Keratinocyte (primary cell): ENCODE measurements around the gene LRRC39. TPM values are rescaled to one million over a fixed set of nuclear protein-coding genes. Genes with fewer than 3 reads are reported as not detected.
"Not testable (repeated sequence)": the region's sequence is repeated elsewhere in the genome, so short reads cannot be mapped to it uniquely, and the experiment has no call there.

Experiments used
- DNase-seq: peaks from one replicate; pipeline ENCODE4 v3.0.0-alpha.2; 2011; ENCODE audit warnings: low read depth, missing footprints, low spot score
- FAIRE-seq: peaks from 2 replicates; lab custom pipeline; 2011; peaks lifted over from hg19 to GRCh38; lab: Jason Lieb, UNC
- H2AFZ ChIP-seq: 2 replicates; pipeline ENCODE4 v1.6.0; 2012; ENCODE audit warnings: low read length, control low read depth, inconsistent platforms; ENCODE audit not compliant: control insufficient read depth
- H3K27ac ChIP-seq: 2 replicates; pipeline ENCODE4 v1.5.1; 2011; ENCODE audit warnings: low read length; ENCODE audit not compliant: control insufficient read depth, insufficient read depth
- H3K27me3 ChIP-seq: 3 replicates; pipeline ENCODE4 v1.6.0; 2011; ENCODE audit warnings: low read length; ENCODE audit not compliant: control insufficient read depth, insufficient read depth; ENCODE audit errors: extremely low read depth
- H3K36me3 ChIP-seq, 2 experiments: 2 replicates in 1 of 2; 3 replicates in 1 of 2; pipeline ENCODE4 v1.5.1; 2011; ENCODE audit warnings: low read length in 2 of 2, mild to moderate bottlenecking in 1 of 2; ENCODE audit not compliant: control insufficient read depth in 2 of 2, insufficient read depth in 2 of 2; ENCODE audit errors: extremely low read depth in 1 of 2
- H3K4me1 ChIP-seq: 3 replicates; pipeline ENCODE4 v1.5.1; 2011; ENCODE audit warnings: low read length; ENCODE audit not compliant: control insufficient read depth, insufficient read depth; ENCODE audit errors: extremely low read depth
- H3K4me2 ChIP-seq: 3 replicates; pipeline ENCODE4 v1.6.0; 2011; ENCODE audit warnings: low read depth, low read length; ENCODE audit not compliant: control insufficient read depth, insufficient read depth; ENCODE audit errors: extremely low read depth
- H3K4me3 ChIP-seq, 3 experiments: fragments of 200-600 bp in 1 of 3; sonication (generic) in 1 of 3; 2 replicates in 2 of 3; 3 replicates in 1 of 3; pipeline ENCODE4 v1.5.1; 2011 to 2016; ENCODE audit warnings: low read length in 3 of 3, mild to moderate bottlenecking in 3 of 3, control low read depth in 2 of 3, inconsistent platforms in 1 of 3, low read depth in 1 of 3, mixed read lengths in 1 of 3, mixed run types in 1 of 3, moderate library complexity in 1 of 3; ENCODE audit not compliant: control insufficient read depth in 2 of 3, insufficient read depth in 2 of 3; ENCODE audit errors: extremely low read depth in 1 of 3
- H3K79me2 ChIP-seq: 2 replicates; pipeline ENCODE4 v1.6.0; 2012; ENCODE audit warnings: low read length; ENCODE audit not compliant: control insufficient read depth, insufficient read depth
- H3K9ac ChIP-seq: 3 replicates; pipeline ENCODE4 v1.6.0; 2011; ENCODE audit warnings: low read length; ENCODE audit not compliant: control insufficient read depth, insufficient read depth; ENCODE audit errors: extremely low read depth
- H3K9me1 ChIP-seq: 3 replicates; pipeline ENCODE4 v1.6.0; 2011; ENCODE audit warnings: low read length; ENCODE audit not compliant: control insufficient read depth, insufficient read depth; ENCODE audit errors: extremely low read depth
- H3K9me3 ChIP-seq: 2 replicates; pipeline ENCODE4 v1.5.1; 2012; ENCODE audit warnings: low read depth, low read length; ENCODE audit not compliant: control insufficient read depth
- H4K20me1 ChIP-seq: 3 replicates; pipeline ENCODE4 v1.6.0; 2011; ENCODE audit warnings: low read length; ENCODE audit not compliant: control insufficient read depth, insufficient read depth; ENCODE audit errors: extremely low read depth
- CTCF ChIP-seq, 3 experiments: IDR thresholded peaks in 1 of 3; conservative IDR thresholded peaks in 1 of 3; optimal IDR thresholded peaks in 1 of 3; 2 replicates in 2 of 3; 3 replicates in 1 of 3; pipeline versions ENCODE3 to v1.5.1; 2011; ENCODE audit warnings: low read length in 3 of 3, mild to moderate bottlenecking in 3 of 3, moderate library complexity in 2 of 3, control low read depth in 1 of 3, inconsistent platforms in 1 of 3; ENCODE audit not compliant: insufficient read depth in 2 of 3; ENCODE audit errors: extremely low read depth in 1 of 3
- EZH2 ChIP-seq: IDR thresholded peaks from one replicate; pipeline ENCODE4 v1.6.1; 2012; ENCODE audit warnings: inconsistent platforms, mild to moderate bottlenecking, low read length, moderate library complexity
- dilution Hi-C: fragments of 300-500 bp; cut with MboI; formaldehyde crosslinking; loops from one replicate; pipeline ENCODE4 v1.7.0; 2020; ENCODE audit warnings: low sequenced_read_pairs; ENCODE audit not compliant: extremely low pct_ligation_motif_present
- polyA plus RNA-seq, 5 experiments: library from polyadenylated mRNA; depleted of rRNA in 3 of 5; stranded (reverse) in 3 of 5; stranded (forward) in 1 of 5; unstranded in 1 of 5; fragments of >200 nt; gene quantifications; 1 replicate in 1 of 5; 2 replicates in 3 of 5; 3 replicates in 1 of 5; pipeline versions ENCODE4 v1.2.1 to v1.2.3, GENCODE V29; 2011 to 2012; ENCODE audit warnings: missing spikeins in 2 of 5, low read depth in 1 of 5, low replicate concordance in 1 of 5

LRRC39 gene
- polyA plus RNA-seq, 1 donor (not counting 4 experiments of a cell fraction or from before 2014, with no cell fraction given), result 0.88 TPM

- Histone ChIP-seq H3K27ac (no peak overlapping the region), H3K9me1 (no peaks in the 10 kb centered on the region), H3K4me3 (no peak overlapping the region), H3K9ac (no peak overlapping the region), H3K79me2 (no peaks in the 10 kb centered on the region), H2AFZ (no peak overlapping the region), H3K4me1 (no peaks in the 10 kb centered on the region), H3K36me3 (no peaks in the 10 kb centered on the region), H3K4me2 (no peak overlapping the region), H3K27me3 (no peaks in the 10 kb centered on the region), H4K20me1 (no peaks in the 10 kb centered on the region), H3K9me3 (no peaks in the 10 kb centered on the region)
- DNase-seq (no peak), FAIRE-seq (no peak)
- TF ChIP-seq EZH2 (no peak), CTCF (optimal IDR thresholded peaks at IDR 0.05 in 1 of 3, IDR thresholded peaks at IDR 0.05 in 1 of 3, conservative IDR thresholded peaks at IDR 0.05 in 1 of 3; ENCODE audit: extremely low read depth in 1 of 3, insufficient read depth in 2 of 3, low read length in 3 of 3) (no peak)
- dilution Hi-C loops, result no loop called here
Measured at GRCh38 chr1:100206301-100206700, 28.2 kb upstream of the LRRC39 start.

- not testable (repeated sequence) for H3K27ac ChIP-seq
Measured at GRCh38 chr1:100205593-100205992, 27.5 kb upstream of the LRRC39 start.

GRCh38 chr1:100205103-100205502 lies 27.0 kb upstream of the LRRC39 start:
- H3K27me3 ChIP-seq, H3K79me2 ChIP-seq, H3K4me1 ChIP-seq, H2AFZ ChIP-seq, dilution Hi-C loops, H3K9ac ChIP-seq, H3K4me2 ChIP-seq, H3K9me3 ChIP-seq, H3K4me3 ChIP-seq, DNase-seq, H4K20me1 ChIP-seq, H3K9me1 ChIP-seq, FAIRE-seq, H3K27ac ChIP-seq, H3K36me3 ChIP-seq: not testable (repeated sequence)

More at GRCh38 chr1:100205593-100205992, 27.5 kb upstream of the LRRC39 start:
- H3K79me2 ChIP-seq, H3K9ac ChIP-seq, H4K20me1 ChIP-seq, H3K4me3 ChIP-seq, H3K4me2 ChIP-seq, H2AFZ ChIP-seq, H3K9me1 ChIP-seq, FAIRE-seq, H3K27me3 ChIP-seq, H3K36me3 ChIP-seq, H3K4me1 ChIP-seq, H3K9me3 ChIP-seq, DNase-seq, dilution Hi-C loops: not testable (repeated sequence)

GRCh38 chr1:100202703-100203102 lies 24.6 kb upstream of the LRRC39 start:
- H2AFZ ChIP-seq, H3K27me3 ChIP-seq, dilution Hi-C loops, H4K20me1 ChIP-seq, H3K4me3 ChIP-seq, H3K4me1 ChIP-seq, H3K36me3 ChIP-seq, H3K79me2 ChIP-seq, FAIRE-seq, H3K9ac ChIP-seq, H3K4me2 ChIP-seq, H3K9me1 ChIP-seq, DNase-seq, H3K9me3 ChIP-seq, H3K27ac ChIP-seq: not testable (repeated sequence)
